IPS DF 4.7 (cell line): ENCODE data around the gene FBN3.
"Not testable (repeated sequence)": the region's sequence is repeated elsewhere in the genome, so short reads cannot be mapped to it uniquely, and the experiment has no call there.

Source experiments
- DNase-seq: peaks from one replicate; pipeline ENCODE4 v3.0.0-alpha.2; 2013; ENCODE audit warnings: low spot score; ENCODE audit errors: extremely low read depth

The FBN3 gene

DNA sequence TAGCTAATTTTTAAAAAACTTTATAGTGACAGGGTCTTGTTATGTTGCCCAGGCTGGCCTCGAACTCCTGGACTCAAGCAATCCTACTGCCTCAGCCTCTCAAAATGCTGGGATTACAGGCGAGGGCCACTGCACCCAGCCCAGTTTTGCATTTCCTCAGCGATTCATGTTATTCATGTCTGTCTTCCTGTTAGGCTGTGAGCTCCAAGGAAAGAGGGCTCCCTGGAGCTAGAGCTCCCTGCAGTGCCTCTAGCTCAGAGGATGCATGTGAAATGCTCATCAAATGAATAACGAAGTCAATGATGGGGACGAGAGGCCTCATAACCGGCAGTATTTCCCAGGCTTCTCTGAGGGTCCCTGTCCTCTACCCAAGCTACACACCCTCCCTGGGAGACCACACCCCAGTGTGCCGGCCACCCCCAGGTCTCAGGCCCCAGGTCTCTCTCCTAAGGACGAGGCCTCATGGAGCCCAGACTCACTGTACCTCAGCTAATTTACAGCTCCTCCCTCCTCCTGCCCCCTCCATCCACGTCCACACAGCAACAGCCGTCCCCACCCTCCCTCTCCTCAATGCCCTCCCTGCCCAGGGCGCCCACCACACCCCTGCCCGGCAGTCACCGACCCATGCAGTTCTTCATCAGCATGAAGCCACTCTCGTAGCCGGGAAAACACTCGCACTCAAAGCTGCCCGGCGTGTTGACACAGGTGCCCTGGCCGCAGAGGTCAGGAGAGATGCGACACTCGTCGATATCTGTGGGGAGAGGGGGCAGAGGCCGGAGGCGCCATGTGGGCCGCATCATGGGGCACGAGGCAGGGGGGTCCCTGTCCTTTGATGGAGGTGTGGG is 28.5 kb downstream of the FBN3 start:
- peak; percentile 71 for DNase-seq

DNA sequence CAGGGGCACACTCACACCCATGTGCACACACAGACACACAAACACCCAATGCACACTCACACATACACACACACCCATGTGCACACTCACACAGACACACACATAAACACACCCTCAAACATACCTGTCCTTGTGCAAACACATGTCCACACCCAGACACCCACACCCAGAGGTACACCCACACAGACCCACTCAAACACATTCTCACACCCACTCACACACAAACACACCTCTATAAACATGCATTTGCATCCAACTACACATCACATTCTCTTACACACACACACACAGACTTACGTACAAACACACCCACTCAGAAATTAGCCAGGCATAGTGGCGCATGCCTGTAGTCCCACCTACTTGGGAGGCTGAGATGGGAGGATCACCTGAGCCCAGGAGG is 31.4 kb downstream of the FBN3 start:
- no peak for DNase-seq

DNA sequence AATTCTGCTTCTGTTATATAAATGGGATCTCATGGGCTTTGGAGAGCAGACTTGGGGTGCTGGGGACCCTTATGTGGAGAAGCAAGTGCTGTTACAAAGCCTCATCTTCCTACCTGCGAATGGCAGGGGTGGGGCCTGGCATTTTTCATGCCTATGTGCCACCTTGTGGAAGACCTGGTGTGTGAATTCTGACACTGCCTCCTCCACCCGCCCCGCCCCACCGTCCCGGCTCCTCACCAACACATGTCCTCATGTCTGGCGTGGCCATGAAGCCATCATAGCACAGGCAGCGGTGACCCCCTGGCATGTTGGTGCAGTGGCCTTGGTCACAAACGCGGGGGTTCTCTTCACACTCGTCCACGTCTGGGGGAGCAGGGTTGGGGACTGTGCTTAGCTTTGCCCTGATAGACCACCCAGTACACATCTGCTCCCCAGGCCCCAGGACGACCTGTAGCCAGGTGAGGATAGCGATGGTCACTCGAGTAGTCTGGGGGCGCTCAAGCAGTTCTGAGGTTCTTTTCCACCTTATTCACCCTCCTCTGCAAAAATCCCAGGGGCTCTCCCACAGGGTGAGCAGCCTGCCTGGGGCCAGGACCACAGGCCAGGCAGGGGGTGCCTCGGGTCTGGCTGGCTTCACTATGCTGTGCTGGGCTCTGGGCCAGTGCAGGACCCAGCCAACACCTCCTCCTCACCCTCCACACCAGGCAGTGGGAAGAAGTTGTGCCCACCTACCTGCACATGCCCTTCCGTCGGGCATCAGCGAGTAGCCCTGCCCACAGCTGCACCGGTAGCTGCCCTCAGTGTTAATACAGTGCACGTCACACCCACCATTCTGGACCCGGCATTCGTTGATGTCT is 32.7 kb downstream of the FBN3 start:
- no peak for DNase-seq

DNA sequence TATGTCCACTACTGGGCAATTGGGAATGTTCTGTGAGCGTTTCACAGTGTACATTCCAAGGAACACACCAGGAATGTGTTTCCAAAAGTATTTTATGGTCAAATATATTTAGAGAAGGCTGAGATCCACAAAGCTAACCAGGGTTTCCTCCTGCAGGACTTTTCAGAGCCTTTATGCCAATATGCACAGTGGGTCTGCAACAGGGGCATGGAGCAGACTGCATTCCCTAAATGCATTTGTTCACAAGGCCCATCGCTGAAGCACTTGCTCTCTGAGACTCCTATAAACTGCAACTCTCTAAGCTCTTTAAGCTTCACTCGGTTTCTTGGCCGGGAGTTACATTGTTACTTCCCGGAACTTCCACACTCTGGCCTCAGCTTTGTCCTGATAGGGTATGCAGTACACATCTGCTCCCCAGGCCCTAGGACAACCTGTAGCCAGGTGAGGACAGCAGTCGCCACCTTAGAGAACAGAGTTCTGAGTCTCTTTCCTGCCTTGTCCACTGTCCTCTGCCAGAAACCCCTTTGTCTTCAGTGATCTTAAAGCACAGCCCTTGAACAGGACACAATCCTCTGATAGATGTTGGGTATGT is 33.5 kb downstream of the FBN3 start:
- no peak for DNase-seq

DNA sequence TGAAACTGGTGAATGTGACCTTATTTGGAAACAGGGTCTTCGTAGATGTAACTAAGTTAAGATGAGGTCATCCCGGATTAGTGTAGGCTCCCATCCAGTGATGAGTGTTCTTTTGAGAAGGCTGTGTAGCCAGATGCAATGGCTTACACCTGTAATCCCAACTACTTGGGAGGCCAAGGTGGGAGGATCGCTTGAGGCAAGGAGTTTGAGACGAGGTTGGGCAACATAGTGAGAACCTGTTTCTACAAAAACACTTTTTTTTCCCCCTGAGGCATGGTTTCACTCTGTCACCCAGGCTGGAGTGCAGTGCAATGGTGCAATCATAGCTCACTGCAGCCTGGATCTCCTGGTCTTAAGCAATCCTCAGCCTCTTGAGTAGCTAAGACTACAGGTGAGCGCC is 36.4 kb downstream of the FBN3 start:
- no peak for DNase-seq

DNA sequence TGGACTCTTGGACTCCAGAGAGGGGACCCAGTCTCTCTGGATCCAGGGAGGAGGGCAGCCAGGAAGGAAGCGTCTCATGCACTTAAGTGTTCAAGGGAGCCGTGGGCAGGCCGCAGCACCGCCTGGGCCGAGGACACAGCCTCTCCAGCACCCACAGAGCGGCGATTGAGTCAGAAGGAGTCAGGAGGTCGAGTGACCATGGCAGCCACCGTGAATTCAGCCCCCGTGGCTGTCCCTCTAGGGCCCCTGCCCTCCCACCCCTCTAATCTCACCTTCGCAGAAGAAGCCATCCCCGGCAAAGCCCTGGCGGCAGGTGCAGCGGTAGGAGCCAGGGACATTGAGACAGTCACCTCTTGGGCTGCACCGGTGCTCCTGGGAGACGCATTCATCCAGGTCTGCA is 38.0 kb downstream of the FBN3 start:
- no peak for DNase-seq

DNA sequence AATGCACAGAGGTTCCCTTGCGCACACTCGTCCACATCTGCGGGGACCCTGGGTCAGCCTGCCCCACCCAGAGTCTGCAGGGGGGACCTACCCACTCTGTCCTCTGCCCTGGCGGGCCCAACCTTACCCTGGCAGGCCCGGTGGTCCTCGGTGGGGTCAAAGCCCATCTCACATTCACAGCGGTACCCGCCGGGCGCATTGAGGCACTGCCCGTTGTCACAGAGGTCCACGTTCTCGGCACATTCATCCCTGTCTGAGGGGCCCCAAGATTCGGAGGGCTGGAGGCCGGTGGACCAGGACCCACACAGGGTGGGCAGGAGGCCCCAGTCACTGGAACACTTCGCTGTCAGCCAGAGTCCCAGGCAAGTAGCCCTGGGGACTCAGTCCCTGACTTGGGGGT is 38.5 kb downstream of the FBN3 start:
- DNase-seq: no peak

DNA sequence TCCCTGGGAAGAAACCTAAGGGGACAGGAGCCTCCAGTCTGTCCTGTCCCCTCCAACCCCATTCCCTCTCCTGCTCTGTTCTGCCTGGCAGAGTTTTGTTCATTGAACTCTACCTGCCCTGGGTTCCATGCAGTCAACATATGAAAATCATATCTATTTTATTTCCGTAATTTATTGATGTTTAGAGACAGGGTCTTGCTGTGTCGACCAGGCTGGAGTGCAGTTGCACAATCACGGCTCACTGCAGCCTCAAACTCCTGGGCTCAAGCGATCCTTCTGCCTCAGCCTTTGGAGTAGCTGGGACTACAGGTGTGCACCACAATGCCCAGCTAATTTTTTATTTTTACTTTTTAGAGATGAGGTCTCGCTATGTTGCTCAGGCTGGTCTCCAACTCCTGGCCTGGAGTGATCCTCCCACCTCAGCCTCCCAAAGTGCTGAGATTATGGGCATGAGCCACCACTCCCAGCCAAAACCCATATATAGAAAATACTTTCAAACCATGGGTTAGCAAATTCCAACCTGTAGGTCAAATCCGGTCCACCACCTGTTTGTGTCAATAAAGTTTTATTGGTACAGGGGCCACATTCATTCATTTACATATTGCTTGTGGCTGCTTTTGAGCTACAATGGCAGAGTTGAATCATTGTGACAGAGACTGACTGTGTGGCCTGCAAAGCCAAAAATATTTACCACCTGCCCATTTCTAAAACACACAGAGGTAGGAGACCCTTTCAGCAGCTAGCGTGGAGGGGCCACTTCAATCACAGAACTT is 39.3 kb downstream of the FBN3 start:
- no peak for DNase-seq

DNA sequence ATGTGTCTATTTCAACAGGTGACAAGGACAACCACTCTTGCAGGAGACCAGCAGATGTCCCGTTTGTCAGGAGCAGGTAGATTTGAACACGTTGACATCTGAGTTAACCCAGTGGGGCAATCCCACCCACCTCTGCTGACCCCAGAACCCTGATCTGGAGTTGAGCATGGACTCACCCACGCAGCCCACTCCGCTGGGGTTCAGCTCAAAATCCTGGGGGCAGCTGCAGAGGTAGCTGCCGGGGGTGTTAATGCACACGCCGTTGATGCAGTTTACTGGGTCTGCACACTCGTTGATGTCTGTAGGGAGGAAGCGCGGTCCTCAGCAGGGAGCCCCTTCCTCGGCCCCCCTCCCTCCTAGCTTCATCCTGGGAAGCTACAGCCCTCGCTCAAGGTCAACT is 39.9 kb downstream of the FBN3 start:
- DNase-seq: no peak

DNA sequence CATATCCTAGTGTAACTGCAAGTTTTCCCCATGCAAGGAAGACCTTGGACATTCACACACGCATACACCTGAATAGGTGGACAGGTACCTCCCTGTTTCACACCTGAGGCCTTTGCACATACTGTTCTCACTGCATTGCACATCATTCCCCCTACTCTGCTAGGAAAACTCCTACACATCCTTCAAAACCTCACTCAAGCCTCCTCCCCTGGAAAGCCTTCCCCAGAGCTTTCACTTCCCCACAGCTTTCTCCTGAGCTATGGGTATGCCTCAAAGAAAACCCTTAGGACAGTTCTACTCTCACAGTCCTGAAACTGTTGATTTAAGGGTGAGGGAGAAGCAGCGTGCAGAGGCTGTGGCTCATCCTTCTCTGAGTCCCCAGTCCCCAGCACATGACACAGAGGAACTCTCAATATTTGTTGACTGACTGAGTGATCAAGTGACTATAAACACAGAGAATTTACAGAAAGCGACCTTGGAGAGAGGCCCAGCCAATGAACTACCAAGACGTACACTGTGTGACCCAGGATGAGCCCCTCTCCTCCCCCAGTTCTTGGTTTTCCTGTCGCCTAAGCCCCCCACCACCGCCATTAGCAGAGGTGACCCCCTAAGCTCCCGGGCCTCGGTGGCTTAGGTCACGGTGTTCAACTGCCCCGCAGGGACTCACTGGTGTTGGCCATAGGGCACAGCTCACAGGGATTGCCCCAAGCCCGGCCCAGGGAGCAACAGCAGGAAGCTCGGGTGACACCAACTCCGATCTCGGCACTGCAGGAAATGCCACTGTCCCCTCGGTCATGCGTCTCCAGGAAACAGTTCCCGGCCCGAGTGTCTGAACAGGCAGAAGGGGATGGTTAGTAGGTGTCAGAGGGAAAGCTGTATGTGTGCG is 40.6 kb downstream of the FBN3 start:
- DNase-seq: no peak

DNA sequence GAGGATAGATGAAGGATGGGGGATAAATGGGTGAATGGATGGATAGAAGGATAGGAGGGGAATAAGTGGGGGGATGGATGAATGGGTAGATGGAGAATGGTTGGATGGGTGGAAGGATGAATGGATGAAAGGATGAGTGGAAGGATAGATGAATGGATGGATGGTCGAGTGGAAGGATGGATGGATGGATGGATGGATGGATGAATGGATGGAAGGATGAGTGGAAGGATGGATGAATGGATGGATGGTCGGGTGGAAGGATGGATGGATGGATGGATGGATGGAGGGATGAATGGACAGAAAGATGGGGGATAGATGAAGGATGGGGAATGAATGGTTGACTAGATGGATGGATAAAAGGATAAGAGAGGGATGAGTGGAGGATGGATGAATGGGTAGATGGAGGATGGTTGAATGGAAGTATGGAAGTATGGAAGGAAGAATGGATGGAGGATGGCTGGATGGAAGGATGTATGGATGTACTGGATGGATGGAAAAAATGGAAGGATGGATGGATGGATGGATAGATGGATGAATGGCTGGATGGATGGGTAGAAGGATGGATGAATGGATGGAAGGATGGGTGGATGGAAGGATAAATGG is 42.0 kb downstream of the FBN3 start:
- DNase-seq: no peak

DNA sequence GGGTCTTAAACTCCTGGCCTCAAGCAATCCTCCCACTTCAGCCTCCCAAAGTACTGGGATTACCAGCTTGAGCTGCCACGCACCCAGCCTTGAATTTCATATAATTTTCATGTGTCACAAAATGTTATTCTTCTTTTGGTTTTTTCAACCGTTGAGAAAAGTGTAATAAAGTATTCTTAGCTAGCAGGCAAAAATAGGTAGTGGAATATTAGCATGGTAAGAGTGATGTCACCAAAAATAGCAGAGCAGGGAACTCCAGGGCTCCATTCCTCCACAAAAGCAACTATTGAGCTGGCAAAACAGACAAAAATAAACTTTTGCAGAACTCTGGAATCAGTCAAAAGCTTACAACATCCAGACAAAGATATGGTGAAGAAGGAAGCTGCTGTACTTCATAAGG is 43.9 kb downstream of the FBN3 start:
- DNase-seq: no peak

DNA sequence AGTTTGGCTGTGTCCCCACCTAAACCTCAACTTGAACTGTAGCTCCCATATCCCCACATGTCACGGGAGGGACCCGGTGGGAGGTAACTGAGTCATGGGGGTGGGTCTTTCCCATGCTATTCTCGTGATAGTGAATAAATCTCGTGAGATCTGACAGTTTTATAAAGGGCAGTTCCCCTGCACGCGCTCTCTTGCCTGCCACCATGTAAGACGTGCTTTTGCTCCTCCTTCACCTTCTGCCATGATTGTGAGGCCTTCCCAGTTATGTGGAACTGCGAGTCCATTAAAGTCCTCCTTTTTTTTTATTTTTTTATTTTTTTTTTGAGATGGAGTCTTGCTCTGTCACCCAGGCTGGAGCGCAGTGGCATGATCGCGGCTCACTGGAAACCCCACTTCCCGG is 47.5 kb downstream of the FBN3 start:
- not testable (repeated sequence) for DNase-seq

DNA sequence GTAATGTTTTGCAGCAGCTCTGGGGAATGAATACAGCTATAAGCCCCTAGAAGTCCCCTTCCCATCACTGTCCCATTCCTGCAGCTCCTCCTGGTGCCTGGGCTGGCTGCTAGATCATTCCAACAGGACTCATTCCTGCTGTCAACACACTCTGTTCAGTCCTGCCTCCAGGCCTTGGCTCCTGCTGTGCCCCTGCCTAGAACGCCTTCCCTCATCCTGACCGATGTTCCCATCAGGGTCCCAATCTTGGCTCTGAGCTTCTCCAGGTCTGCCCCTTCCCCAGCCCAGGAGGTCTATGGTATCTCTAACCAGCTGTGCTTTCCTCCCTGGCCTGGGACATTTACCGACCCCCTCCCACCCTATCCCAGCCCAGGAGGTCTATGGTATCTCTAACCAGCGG is 48.1 kb downstream of the FBN3 start:
- DNase-seq: no peak

DNA sequence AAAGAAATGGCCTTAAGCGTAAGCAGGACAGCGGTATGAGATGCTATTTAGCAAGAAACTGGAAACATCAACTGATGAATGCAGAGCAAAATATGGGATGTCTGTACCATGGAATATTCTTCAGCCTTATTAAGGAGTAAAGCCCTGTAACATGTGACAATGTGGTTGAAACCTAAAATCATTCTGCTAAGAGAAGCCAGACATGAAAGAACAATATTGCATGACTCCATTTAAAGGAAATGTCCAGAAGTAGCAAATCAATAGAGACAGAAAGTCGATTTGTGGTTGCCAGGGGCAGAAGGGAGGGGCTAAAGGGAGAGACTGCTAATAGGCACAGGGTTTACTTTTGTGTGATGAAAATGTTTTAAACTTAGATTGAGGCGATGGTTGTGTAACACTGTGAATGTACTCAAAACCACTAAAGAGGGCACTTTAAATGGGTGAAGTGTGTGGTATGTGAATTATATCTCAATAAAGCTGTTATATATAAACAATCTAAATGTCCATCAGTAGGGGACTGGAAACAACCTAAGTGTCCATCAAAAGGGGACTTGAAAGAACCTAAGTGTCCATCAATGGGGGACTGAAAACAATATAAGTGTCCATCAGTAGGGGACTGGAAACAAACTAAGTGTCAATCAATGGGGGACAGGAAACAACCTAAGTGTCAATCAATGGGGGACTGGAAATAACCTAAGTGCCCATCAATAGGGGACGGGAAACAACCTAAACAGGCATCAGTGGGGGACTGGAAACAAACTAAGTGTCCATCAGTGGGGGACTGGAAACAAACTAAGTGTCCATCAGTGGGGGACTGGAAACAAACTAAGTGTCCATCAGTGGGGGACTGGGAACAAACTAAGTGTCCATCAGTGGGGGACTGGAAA is 51.5 kb downstream of the FBN3 start:
- no peak for DNase-seq

DNA sequence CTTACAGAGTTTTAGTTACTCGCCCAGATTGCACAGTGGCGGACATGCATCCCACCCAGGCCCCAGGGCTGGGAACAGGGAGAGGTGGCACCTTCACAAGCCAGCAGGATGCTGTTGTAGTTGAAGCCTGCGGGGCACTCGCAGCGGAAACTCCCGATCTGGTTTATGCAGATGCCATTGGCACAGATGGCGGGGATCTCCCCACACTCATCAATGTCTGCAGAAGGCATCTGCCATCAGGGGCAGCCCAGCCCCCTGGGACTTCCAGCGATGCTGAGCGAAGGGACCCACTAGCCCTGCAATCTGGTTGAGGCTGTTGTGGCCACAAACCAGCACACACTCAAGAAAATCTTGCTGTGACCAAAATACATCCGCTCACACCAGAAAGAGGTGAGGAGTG is 52.2 kb downstream of the FBN3 start:
- no peak for DNase-seq

DNA sequence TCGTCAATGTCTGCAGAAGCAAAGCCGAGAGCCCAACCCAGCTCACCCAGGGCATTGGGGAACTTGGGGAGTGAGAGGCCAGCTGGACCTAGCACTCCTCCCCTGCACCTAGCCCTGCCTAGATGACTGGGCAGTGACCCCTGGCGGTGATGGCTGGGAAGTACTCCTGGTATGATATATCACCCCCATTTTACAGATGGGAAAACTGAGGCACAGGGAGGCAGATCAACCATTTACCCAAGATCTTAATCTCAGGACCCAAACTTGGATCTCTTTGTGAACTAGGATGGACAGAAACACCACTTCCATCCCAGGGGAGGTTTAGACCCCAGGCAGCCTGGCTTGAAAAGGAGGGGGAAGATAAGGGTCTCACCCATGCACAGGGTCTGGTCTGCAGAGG is 53.3 kb downstream of the FBN3 start:
- no peak for DNase-seq

DNA sequence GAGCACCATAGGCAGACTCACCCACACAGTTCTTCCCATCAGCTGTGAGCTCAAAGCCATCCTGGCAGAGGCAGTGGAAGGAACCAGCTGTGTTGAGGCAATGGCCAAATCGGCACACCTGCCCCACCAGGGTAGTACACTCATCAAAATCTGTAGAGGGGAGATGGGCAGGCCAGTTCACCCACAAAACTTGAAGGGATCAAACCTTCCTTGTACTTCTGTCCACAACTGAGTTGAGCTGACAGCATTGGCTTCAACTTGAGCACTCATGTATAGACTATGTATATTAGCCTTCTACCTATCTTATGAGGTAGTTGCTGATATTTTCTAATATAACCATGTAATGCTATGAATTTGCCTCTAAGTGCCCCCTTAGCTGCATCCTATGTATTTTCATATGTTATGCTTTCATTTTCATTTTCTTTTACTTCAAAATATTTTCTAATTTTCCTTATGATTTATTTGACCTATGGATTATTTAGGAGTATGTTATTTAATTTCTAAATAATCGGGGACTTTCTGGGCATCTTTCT is 54.0 kb downstream of the FBN3 start:
- no peak for DNase-seq

DNA sequence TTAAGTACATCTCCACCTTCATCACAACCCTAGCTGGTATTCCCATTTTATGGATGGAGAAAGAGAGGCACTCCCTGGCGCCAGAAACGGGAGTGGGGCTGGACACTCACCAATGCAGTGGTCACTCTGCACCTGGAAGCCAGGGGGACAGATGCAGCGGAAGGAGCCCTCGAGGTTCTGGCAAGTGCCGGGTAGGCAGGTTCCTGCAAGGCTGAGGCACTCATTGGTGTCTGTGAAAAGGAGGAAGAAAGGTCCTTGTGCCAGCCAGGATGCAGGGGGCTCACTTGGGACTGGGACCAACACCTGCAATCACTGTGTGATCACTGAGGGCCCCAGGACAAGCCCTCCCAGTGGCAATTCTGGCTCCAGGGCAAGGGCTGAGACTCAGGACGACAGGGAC is 55.1 kb downstream of the FBN3 start:
- no peak for DNase-seq
